Liver (tissue), 9 donors: ENCODE measurements around the gene KSR2. TPM values are rescaled to one million over a fixed set of nuclear protein-coding genes. Genes with fewer than 3 reads are reported as not detected.
A peak's percentile ranks its signal among the peaks of the same experiment; 100 is the strongest.

Experiments
- DNase-seq: peaks from one replicate; pipeline ENCODE4 v3.0.0-alpha.2; 2017; ENCODE audit warnings: low spot score
- H3K27ac ChIP-seq, 2 donors: one replicate each; pipeline ENCODE4 v1.7.0; 2013; ENCODE audit warnings: inconsistent platforms in 2 of 2, low read length in 2 of 2, control low read depth in 1 of 2, low read depth in 1 of 2, mild to moderate bottlenecking in 1 of 2
- H3K27me3 ChIP-seq, 4 donors: one replicate each; pipeline versions ENCODE4 v1.6.1 to v1.7.0; 2013; ENCODE audit warnings: low read length in 3 of 4, inconsistent platforms in 1 of 4, mild to moderate bottlenecking in 1 of 4, moderate library complexity in 1 of 4; ENCODE audit not compliant: control insufficient read depth in 4 of 4, insufficient read depth in 4 of 4
- H3K36me3 ChIP-seq, 4 donors: one replicate each; pipeline versions ENCODE4 v1.6.1 to v1.7.0; 2013; ENCODE audit warnings: low read length in 3 of 4, mild to moderate bottlenecking in 3 of 4, low read depth in 1 of 4, moderate library complexity in 1 of 4; ENCODE audit not compliant: control insufficient read depth in 4 of 4, insufficient read depth in 3 of 4
- H3K4me1 ChIP-seq, 4 donors: one replicate each; pipeline versions ENCODE4 v1.6.1 to v1.7.0; 2013; ENCODE audit warnings: low read length in 3 of 4, mild to moderate bottlenecking in 3 of 4, moderate library complexity in 1 of 4; ENCODE audit not compliant: control insufficient read depth in 4 of 4, insufficient read depth in 4 of 4
- H3K4me3 ChIP-seq, 3 donors: one replicate each; pipeline versions ENCODE4 v1.6.1 to v1.7.0; 2013; ENCODE audit warnings: low read length in 3 of 3, control low read depth in 1 of 3, low read depth in 1 of 3, mild to moderate bottlenecking in 1 of 3
- H3K9ac ChIP-seq, 2 donors: one replicate each; pipeline ENCODE4 v1.7.0; 2013; ENCODE audit warnings: low read length in 2 of 2, mild to moderate bottlenecking in 2 of 2, moderate library complexity in 2 of 2, control low read depth in 1 of 2, low read depth in 1 of 2
- H3K9me3 ChIP-seq, 4 donors: one replicate each; pipeline versions ENCODE4 v1.6.1 to v1.7.0; 2013; ENCODE audit warnings: low read length in 3 of 4; ENCODE audit not compliant: control insufficient read depth in 4 of 4
- CTCF ChIP-seq: fragments of 150-350 bp; IDR thresholded peaks from 2 replicates; pipeline ENCODE4 v1.5.1; 2017; ENCODE audit warnings: improper control_type of control experiment, low read depth, low read length; ENCODE audit not compliant: missing input control
- EGR1 ChIP-seq, 2 donors: IDR thresholded peaks; 2 replicates each; pipeline ENCODE4 v1.6.1; 2016 to 2018; ENCODE audit warnings: antibody characterized with exemption in 2 of 2, low read depth in 2 of 2
- FOXA1 ChIP-seq: IDR thresholded peaks from 2 replicates; pipeline ENCODE4 v1.6.1; 2016; ENCODE audit warnings: antibody characterized with exemption
- FOXA2 ChIP-seq: IDR thresholded peaks from 2 replicates; pipeline ENCODE4 v1.6.1; 2016; ENCODE audit warnings: antibody characterized with exemption
- GABPA ChIP-seq, 2 donors: IDR thresholded peaks in 1 of 2; conservative IDR thresholded peaks in 1 of 2; 2 replicates each; pipeline ENCODE4 v1.6.1; 2016; ENCODE audit warnings: antibody characterized with exemption in 2 of 2, mild to moderate bottlenecking in 1 of 2, moderate library complexity in 1 of 2
- HNF4A ChIP-seq, 2 donors: conservative IDR thresholded peaks; 2 replicates each; pipeline ENCODE4 v1.6.1; 2016; ENCODE audit warnings: antibody characterized with exemption in 2 of 2, mild to moderate bottlenecking in 2 of 2
- HNF4G ChIP-seq: IDR thresholded peaks from 2 replicates; pipeline ENCODE4 v1.6.1; 2016; ENCODE audit warnings: antibody characterized with exemption
- JUND ChIP-seq, 2 donors: IDR thresholded peaks; 2 replicates each; pipeline ENCODE4 v1.6.1; 2016; ENCODE audit warnings: antibody characterized with exemption in 2 of 2
- MAX ChIP-seq: IDR thresholded peaks from 2 replicates; pipeline ENCODE4 v1.6.1; 2016; ENCODE audit warnings: antibody characterized with exemption
- NR2F2 ChIP-seq: IDR thresholded peaks from 2 replicates; pipeline ENCODE4 v1.6.1; 2016; ENCODE audit warnings: antibody characterized with exemption
- RAD21 ChIP-seq, 2 donors: IDR thresholded peaks; 2 replicates each; pipeline ENCODE4 v1.6.1; 2016; ENCODE audit warnings: antibody characterized with exemption in 2 of 2, mild to moderate bottlenecking in 2 of 2
- REST ChIP-seq: IDR thresholded peaks from 2 replicates; pipeline ENCODE4 v1.6.1; 2016; ENCODE audit warnings: antibody characterized with exemption, mild to moderate bottlenecking
- RXRA ChIP-seq, 2 donors: IDR thresholded peaks; 2 replicates each; pipeline ENCODE4 v1.6.1; 2017 to 2018; ENCODE audit warnings: antibody characterized with exemption in 2 of 2, mild to moderate bottlenecking in 1 of 2
- SP1 ChIP-seq: IDR thresholded peaks from 2 replicates; pipeline ENCODE4 v1.6.1; 2018; ENCODE audit warnings: antibody characterized with exemption, mild to moderate bottlenecking
- TAF1 ChIP-seq: conservative IDR thresholded peaks from 2 replicates; pipeline ENCODE4 v1.6.1; 2016; ENCODE audit warnings: antibody characterized with exemption, mild to moderate bottlenecking
- YY1 ChIP-seq: IDR thresholded peaks from 2 replicates; pipeline ENCODE4 v1.6.1; 2016; ENCODE audit warnings: antibody characterized with exemption, mild to moderate bottlenecking
- ZBTB33 ChIP-seq: IDR thresholded peaks from 2 replicates; pipeline ENCODE4 v1.6.1; 2016; ENCODE audit warnings: antibody characterized with exemption
- WGBS: extraction: QIAGEN DNeasy Blood & Tissue Kit; methylation state at CpG from one replicate; pipeline ENCODE4 v1.1.7; 2013; 5-methylcytosine and 5-hydroxymethylcytosine counted together
- polyA plus RNA-seq, 2 donors: library from polyadenylated mRNA; stranded (reverse) in 1 of 2; unstranded in 1 of 2; fragments of 200-250 nt in 1 of 2; fragments of >200 nt in 1 of 2; fragmentation: Nextera tagmentation in 1 of 2; extraction: Ambion mirVana in 1 of 2; gene quantifications; one replicate each; pipeline versions ENCODE4 v1.2.1 to v1.2.3, GENCODE V29; 2013 to 2015
- total RNA-seq, 2 donors: library from RNA; depleted of rRNA; stranded (reverse); fragments of >200 nt; gene quantifications; one replicate each; pipeline ENCODE4 v1.2.3, GENCODE V29; 2014
- donor health status: healthy.
- donor health status: healthy.
- donor health status: healthy.
- donor health status: healthy.
- donor health status: healthy.

The KSR2 gene
- total and polyA plus RNA-seq, 4 donors, result under 0.01 to 0.02 (median under 0.01) TPM; not detected in 1

GRCh38 chr12:117494833-117495655, 473.7 kb downstream of the KSR2 start:
- no peaks in the 10 kb centered on the region for H3K9me3 ChIP-seq
- H3K36me3 ChIP-seq, result no peaks in the 10 kb centered on the region
- 29% methylated on average over 8 of the region's 8 CpGs for WGBS
- H3K4me1 ChIP-seq, result peaks cover 11 to 50% (median 35%) of the 10 kb centered on the region in 4 donors
- H3K27me3 ChIP-seq, result no peaks in the 10 kb centered on the region
- no peak overlapping the region for H3K9ac ChIP-seq
- peak; percentile 49 for DNase-seq
- no peak overlapping the region for H3K4me3 ChIP-seq
- TF ChIP-seq REST (peak; percentile 82), SP1 (peak; percentile 59), HNF4A (conservative IDR thresholded peaks at IDR 0.05) (peak; percentile 92 to 93), MAX (peak; percentile 86), HNF4G (peak; percentile 78), ZBTB33 (peak; percentile 66), NR2F2 (no peak), RAD21 (IDR thresholded peaks at IDR 0.05) (peak; percentile 40 to 71), TAF1 (no peak), CTCF (peak; percentile 15), YY1 (peak; percentile 66), FOXA2 (peak; percentile 55), EGR1 (IDR thresholded peaks at IDR 0.05; ENCODE audit: low read depth in 2 of 2) (peak in 1 of 2 donors; percentile 22), GABPA (IDR thresholded peaks at IDR 0.05 in 1 of 2, conservative IDR thresholded peaks at IDR 0.05 in 1 of 2) (no peak), RXRA (IDR thresholded peaks at IDR 0.05) (peak; percentile 74 to 87), FOXA1 (no peak), JUND (IDR thresholded peaks at IDR 0.05) (peak; percentile 55 to 86)
- no peak overlapping the region for H3K27ac ChIP-seq
